IPS-15b (cell line): ENCODE data around the gene UPK3A.

Source experiments
- H3K27me3 ChIP-seq: one replicate; pipeline ENCODE4 v1.6.1; 2013; ENCODE audit warnings: low read length; ENCODE audit not compliant: control insufficient read depth, insufficient read depth
- H3K36me3 ChIP-seq: one replicate; pipeline ENCODE4 v1.6.1; 2013; ENCODE audit warnings: low read length; ENCODE audit not compliant: control insufficient read depth, insufficient read depth
- H3K4me1 ChIP-seq: one replicate; pipeline ENCODE4 v1.6.1; 2013; ENCODE audit warnings: mild to moderate bottlenecking, low read length; ENCODE audit not compliant: control insufficient read depth, insufficient read depth
- H3K4me3 ChIP-seq: one replicate; pipeline ENCODE4 v1.5.1; 2013; ENCODE audit warnings: low read depth, low read length
- H3K9ac ChIP-seq: one replicate; pipeline ENCODE4 v1.6.1; 2013; ENCODE audit warnings: low read depth, mild to moderate bottlenecking, low read length
- H3K9me3 ChIP-seq: one replicate; pipeline ENCODE4 v1.6.1; 2013; ENCODE audit warnings: mild to moderate bottlenecking, low read length; ENCODE audit not compliant: control insufficient read depth, insufficient read depth

UPK3A gene

GRCh38 chr22:45284705-45285262 lies at the start of gene UPK3A:
UPK3A (plus strand) TSS chr22:45284949; CDS start chr22:45285014, 65 bp downstream.
- Histone ChIP-seq H3K9me3 (no peaks in the 10 kb centered on the region), H3K4me1 (peaks cover 3% of the 10 kb centered on the region), H3K9ac (peak within 1 kb of the TSS; percentile 24), H3K4me3 (peak within 1 kb of the TSS; percentile 63), H3K36me3 (no peaks in the 10 kb centered on the region), H3K27me3 (peaks cover 20% of the 10 kb centered on the region)

DNA sequence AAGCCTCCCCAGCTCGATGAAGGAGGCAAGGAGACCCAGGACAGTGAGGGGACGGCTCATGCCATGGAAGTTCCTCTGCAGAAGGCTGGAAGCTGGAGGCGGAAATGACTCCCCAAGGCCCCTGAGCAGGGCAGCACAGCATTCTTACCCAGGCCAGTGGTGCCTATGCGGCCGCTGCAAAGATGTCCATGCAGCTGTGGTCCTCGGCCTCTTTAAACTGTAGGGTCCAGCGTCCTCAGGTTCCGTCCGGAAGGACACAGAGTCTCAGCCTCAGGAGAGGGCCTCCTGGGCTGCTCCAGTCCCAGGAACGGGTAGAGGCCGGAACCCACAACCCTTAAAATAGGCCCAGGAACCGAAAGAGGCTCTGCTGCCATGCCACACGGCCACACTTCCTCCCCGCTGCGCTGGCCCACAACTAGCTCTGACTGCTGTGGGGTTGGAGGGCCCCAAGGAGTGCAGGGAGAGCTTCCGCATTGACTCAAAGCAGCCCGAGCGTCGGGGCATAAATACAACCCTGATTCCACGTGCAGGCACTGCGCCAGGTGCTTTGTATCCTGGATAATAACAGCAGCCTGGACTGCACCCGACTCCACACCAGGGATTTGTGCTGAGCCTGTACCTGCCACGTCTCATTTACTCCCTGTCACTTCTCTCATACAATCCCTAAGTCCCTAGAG lies 49.5 kb upstream of the UPK3A start:
- Histone ChIP-seq H3K9me3 (no peaks in the 10 kb centered on the region), H3K36me3 (peaks cover 16% of the 10 kb centered on the region), H3K4me1 (no peaks in the 10 kb centered on the region), H3K27me3 (no peaks in the 10 kb centered on the region), H3K9ac (no peak overlapping the region), H3K4me3 (no peak overlapping the region)

- Histone ChIP-seq H3K9ac (no peak overlapping the region), H3K4me3 (no peak overlapping the region), H3K27me3 (no peaks in the 10 kb centered on the region), H3K36me3 (peaks cover 16% of the 10 kb centered on the region), H3K4me1 (no peaks in the 10 kb centered on the region), H3K9me3 (no peaks in the 10 kb centered on the region)
These were observed 48.9 kb upstream of the UPK3A start for GRCh38 chr22:45235851-45236342.

- peaks cover 16% of the 10 kb centered on the region for H3K36me3 ChIP-seq
- peaks cover 2% of the 10 kb centered on the region for H3K4me1 ChIP-seq
- H3K4me3 ChIP-seq = no peak overlapping the region
These were observed 47.4 kb upstream of the UPK3A start for GRCh38 chr22:45237065-45237990.

GRCh38 chr22:45238076-45238956 lies 46.4 kb upstream of the UPK3A start:
- peaks cover 5% of the 10 kb centered on the region for H3K27me3 ChIP-seq
- H3K9ac ChIP-seq = no peak overlapping the region
- no peak overlapping the region for H3K4me3 ChIP-seq
- peaks cover 16% of the 10 kb centered on the region for H3K36me3 ChIP-seq
- H3K4me1 ChIP-seq = peaks cover 2% of the 10 kb centered on the region
- no peaks in the 10 kb centered on the region for H3K9me3 ChIP-seq

More at GRCh38 chr22:45237065-45237990, 47.4 kb upstream of the UPK3A start:
- Histone ChIP-seq H3K9me3 (no peaks in the 10 kb centered on the region), H3K9ac (no peak overlapping the region), H3K27me3 (peaks cover 5% of the 10 kb centered on the region)

- Histone ChIP-seq H3K4me1 (peaks cover 2% of the 10 kb centered on the region), H3K4me3 (peak overlapping the region; percentile 66), H3K9ac (no peak overlapping the region), H3K27me3 (peaks cover 5% of the 10 kb centered on the region), H3K9me3 (no peaks in the 10 kb centered on the region), H3K36me3 (peaks cover 16% of the 10 kb centered on the region)
These were observed 45.6 kb upstream of the UPK3A start for GRCh38 chr22:45238957-45239680.

- Histone ChIP-seq H3K36me3 (peaks cover 16% of the 10 kb centered on the region), H3K4me1 (peaks cover 2% of the 10 kb centered on the region)
These were observed 45.1 kb upstream of the UPK3A start for GRCh38 chr22:45239681-45240051.

GRCh38 chr22:45240104-45240809 lies 44.5 kb upstream of the UPK3A start:
- Histone ChIP-seq H3K9me3 (no peaks in the 10 kb centered on the region), H3K9ac (no peak overlapping the region), H3K4me1 (peaks cover 2% of the 10 kb centered on the region), H3K4me3 (peak overlapping the region; percentile 66), H3K27me3 (peaks cover 5% of the 10 kb centered on the region), H3K36me3 (peaks cover 16% of the 10 kb centered on the region)

More at GRCh38 chr22:45239681-45240051, 45.1 kb upstream of the UPK3A start:
- Histone ChIP-seq H3K27me3 (peaks cover 5% of the 10 kb centered on the region), H3K4me3 (peak overlapping the region; percentile 66), H3K9me3 (no peaks in the 10 kb centered on the region), H3K9ac (no peak overlapping the region)

DNA sequence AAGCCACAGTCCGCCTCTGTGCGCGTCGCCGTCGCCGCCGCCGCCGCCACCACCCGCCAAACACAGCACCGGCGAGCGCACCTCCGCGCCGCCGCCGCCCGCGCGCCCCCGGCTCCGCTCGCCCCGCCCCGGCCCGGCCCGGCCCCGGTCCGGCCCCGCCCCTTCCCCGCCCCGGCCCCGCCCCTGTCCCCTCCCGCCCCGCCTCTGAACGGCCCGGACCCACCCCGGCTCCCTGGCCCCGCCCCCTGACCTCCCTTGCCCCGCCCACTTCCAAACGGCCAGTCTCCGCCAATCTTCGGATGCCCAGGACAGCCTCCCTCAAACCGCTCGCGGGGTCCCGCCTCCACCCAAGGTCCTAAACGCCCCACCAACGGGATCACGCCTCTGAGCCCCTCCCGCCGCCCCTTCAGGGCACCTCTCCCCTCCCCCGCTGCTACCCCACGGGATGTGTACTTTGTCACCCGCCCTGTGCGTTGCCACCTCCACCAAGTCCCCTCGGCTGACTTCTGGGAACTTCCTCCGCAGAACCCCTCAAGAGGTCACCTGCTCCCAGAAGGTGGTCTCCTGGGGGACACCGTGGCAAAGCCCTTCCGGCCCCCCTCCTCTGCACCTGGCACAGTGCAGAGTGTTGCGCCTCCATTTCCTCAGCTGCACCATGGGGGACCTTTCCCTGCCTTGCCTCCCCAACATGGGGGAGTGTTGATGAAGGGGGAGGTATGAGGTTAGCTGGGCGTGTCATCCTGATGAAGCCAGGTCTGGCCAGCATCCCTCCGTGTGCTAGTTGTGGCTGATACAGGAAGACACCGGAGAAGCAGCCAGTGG lies 43.7 kb upstream of the UPK3A start, which contains the start of gene KIAA0930:
TSS of gene KIAA0930 (minus strand) at position 85 of the 822 bp plus-strand sequence. CDS start 191 bp downstream, outside the sequence.
- Histone ChIP-seq H3K4me1 (peaks cover 2% of the 10 kb centered on the region), H3K4me3 (peak within 1 kb of the TSS; percentile 84), H3K27me3 (peaks cover 5% of the 10 kb centered on the region), H3K36me3 (peaks cover 16% of the 10 kb centered on the region), H3K9ac (no peak within 1 kb of the TSS), H3K9me3 (no peaks in the 10 kb centered on the region)
